Ovary (tissue), 9 donors: ENCODE data around the gene UIMC1. TPM values are rescaled to one million over a fixed set of nuclear protein-coding genes. Genes with fewer than 3 reads are reported as not detected.

Source experiments
- DNase-seq, 5 donors: peaks; one replicate each; pipeline ENCODE4 v3.0.0-alpha.2; 2019 to 2020
- H3K27ac ChIP-seq, 2 donors: fragments of 200-600 bp; one replicate each; pipeline versions ENCODE4 v1.5.1 to v1.8.0; 2019 to 2022
- H3K27me3 ChIP-seq: fragments of 200-600 bp; one replicate; pipeline ENCODE4 v1.8.0; 2022
- H3K36me3 ChIP-seq: fragments of 200-600 bp; sonication (generic); one replicate; pipeline ENCODE4 v1.5.1; 2019
- H3K4me1 ChIP-seq: one replicate; pipeline ENCODE4 v1.8.1; 2013; ENCODE audit warnings: mild to moderate bottlenecking, moderate library complexity; ENCODE audit not compliant: insufficient read depth
- H3K4me3 ChIP-seq: fragments of 200-600 bp; sonication (generic); one replicate; pipeline ENCODE4 v1.5.1; 2017
- H3K9me3 ChIP-seq, 2 donors: fragments of 200-600 bp in 1 of 2; sonication (generic) in 1 of 2; one replicate each; pipeline versions ENCODE4 v1.5.1 to v1.8.1; 2013 to 2019; ENCODE audit warnings: mild to moderate bottlenecking in 1 of 2, moderate library complexity in 1 of 2
- EP300 ChIP-seq: sonication (generic); formaldehyde crosslinking; IDR thresholded peaks from one replicate; pipeline ENCODE4 v1.6.1; 2017; ENCODE audit warnings: antibody characterized with exemption
- POLR2A ChIP-seq: fragments of 450-650 bp; IDR thresholded peaks from one replicate; pipeline ENCODE4 v1.6.1; 2017; ENCODE audit warnings: antibody characterized with exemption, mild to moderate bottlenecking, moderate library complexity
- WGBS, 3 donors: extraction: QIAGEN DNeasy Blood & Tissue Kit in 1 of 3; methylation state at CpG; one replicate each; pipeline versions ENCODE4 v1.1.5 to v1.1.7; 2013 to 2017; 5-methylcytosine and 5-hydroxymethylcytosine counted together
- intact Hi-C, 4 donors: fragments of 100-400 bp; cut with DNase I; formaldehyde crosslinking; loops; one replicate each; pipeline versions ENCODE4 v1.11.0 to v1.15.1; 2022 to 2023
- polyA plus RNA-seq, 2 donors: library from polyadenylated mRNA; stranded (reverse); fragments of 200-250 nt in 1 of 2; fragments of 350-450 nt in 1 of 2; fragmentation: Illumina TruSeq in 1 of 2; extraction: RNeasy Lipid Tissue Mini Kit (QIAGEN cat#74804) in 1 of 2; gene quantifications; one replicate each; pipeline ENCODE4 v1.2.3, GENCODE V29; 2013 to 2014
- total RNA-seq, 7 donors: library from RNA; depleted of rRNA in 2 of 7; stranded (reverse); fragments of >200 nt in 2 of 7; fragmentation: NEBNext Ultra II Directional in 3 of 7; extraction: Animal tissue kit (Norgen Biotek cat#: 25700) in 3 of 7; gene quantifications; one replicate each; pipeline versions ENCODE4 v1.1.0 to v1.2.4, GENCODE V29; 2016 to 2023
- TF ChIP-seq, protein P1 (sequence below), 3 donors: fragments of 450-650 bp in 2 of 3; fragments of 200-600 bp in 1 of 3; IDR thresholded peaks; one replicate each; pipeline versions ENCODE4 v1.5.1 to v1.8.0; 2016 to 2022; ENCODE audit warnings: antibody characterized with exemption in 3 of 3, mild to moderate bottlenecking in 1 of 3
- donor health status: DM: no; HTN: no; CAD: no; lungs with moderate emphysema.
- donor health status: DM: no; HTN: no; CAD: no.
- donor health status: Bipolar disorder and iron deficiency.
- donor health status: DM: yes; HTN: yes; CAD: no.
- donor health status: DM: no; HTN: no; CAD: no.
- donor health status: DM: yes; HTN: yes; CAD: no.

The UIMC1 gene
- total and polyA plus RNA-seq, 9 donors: 34.9 to 80.2 (median 49.5) TPM

DNA sequence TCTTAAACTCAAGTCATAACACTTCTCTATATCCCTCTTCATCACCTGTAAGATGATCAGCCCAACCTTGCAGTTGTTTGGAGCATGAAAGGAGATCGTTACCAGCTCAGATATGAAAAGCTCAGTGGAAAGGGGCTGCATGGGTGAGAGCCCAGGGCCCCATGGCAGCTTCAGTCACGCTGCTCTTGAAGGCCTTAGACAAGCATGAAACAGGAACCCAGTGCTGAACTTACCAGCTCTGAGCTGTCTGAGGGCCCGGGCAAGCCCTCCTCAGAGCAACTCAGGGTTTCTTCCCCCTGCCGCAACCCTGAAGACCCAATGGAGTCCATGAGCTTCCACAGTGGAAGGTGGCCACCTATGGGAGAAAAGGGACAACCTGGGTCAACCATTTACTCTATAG, 110.7 kb downstream of the UIMC1 start:
- Histone ChIP-seq H3K27me3 (no peaks in the 10 kb centered on the region), H3K4me1 (no peaks in the 10 kb centered on the region), H3K36me3 (no peaks in the 10 kb centered on the region), H3K9me3 (no peaks in the 10 kb centered on the region), H3K4me3 (no peak overlapping the region), H3K27ac (no peak overlapping the region)
- DNase-seq: no peak
- intact Hi-C loops: no loop called here
- 81 to 86% (median 84%) methylated on average over 4 of the region's 4 CpGs for WGBS, 3 donors
- TF ChIP-seq, protein P1, sequence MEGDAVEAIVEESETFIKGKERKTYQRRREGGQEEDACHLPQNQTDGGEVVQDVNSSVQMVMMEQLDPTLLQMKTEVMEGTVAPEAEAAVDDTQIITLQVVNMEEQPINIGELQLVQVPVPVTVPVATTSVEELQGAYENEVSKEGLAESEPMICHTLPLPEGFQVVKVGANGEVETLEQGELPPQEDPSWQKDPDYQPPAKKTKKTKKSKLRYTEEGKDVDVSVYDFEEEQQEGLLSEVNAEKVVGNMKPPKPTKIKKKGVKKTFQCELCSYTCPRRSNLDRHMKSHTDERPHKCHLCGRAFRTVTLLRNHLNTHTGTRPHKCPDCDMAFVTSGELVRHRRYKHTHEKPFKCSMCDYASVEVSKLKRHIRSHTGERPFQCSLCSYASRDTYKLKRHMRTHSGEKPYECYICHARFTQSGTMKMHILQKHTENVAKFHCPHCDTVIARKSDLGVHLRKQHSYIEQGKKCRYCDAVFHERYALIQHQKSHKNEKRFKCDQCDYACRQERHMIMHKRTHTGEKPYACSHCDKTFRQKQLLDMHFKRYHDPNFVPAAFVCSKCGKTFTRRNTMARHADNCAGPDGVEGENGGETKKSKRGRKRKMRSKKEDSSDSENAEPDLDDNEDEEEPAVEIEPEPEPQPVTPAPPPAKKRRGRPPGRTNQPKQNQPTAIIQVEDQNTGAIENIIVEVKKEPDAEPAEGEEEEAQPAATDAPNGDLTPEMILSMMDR (IDR thresholded peaks at IDR 0.05): no peak
- TF ChIP-seq EP300: no peak
- no peak for TF ChIP-seq POLR2A

DNA sequence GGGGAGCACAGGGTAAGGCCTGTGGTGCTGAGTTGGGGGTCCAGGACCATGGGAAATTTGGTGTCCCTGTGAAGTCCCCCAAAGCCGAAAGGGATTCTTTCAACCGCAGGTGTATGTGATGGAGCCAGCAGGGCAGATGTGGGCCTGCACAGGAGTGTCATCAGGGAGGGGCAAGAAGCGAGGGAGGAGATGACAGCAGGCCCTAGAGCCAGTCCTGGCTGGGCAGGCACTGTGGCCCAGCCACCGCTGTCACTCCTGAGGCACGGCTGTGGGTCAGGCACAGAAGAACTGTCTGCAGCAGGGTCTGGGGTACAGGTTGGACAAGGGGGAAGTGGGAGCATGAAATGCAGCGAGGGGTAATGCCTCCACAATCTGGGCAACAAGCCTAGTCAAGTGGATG, 112.3 kb downstream of the UIMC1 start:
- Histone ChIP-seq H3K36me3 (no peaks in the 10 kb centered on the region), H3K9me3 (no peaks in the 10 kb centered on the region), H3K27ac (no peak overlapping the region), H3K27me3 (no peaks in the 10 kb centered on the region), H3K4me3 (no peak overlapping the region), H3K4me1 (no peaks in the 10 kb centered on the region)
- DNase-seq: no peak
- 87 to 90% (median 89%) methylated on average over 6 of the region's 6 CpGs for WGBS, 3 donors
- TF ChIP-seq, protein P1 (IDR thresholded peaks at IDR 0.05): no peak
- TF ChIP-seq EP300 (no peak), POLR2A (no peak)
- intact Hi-C loops: no loop called here

DNA sequence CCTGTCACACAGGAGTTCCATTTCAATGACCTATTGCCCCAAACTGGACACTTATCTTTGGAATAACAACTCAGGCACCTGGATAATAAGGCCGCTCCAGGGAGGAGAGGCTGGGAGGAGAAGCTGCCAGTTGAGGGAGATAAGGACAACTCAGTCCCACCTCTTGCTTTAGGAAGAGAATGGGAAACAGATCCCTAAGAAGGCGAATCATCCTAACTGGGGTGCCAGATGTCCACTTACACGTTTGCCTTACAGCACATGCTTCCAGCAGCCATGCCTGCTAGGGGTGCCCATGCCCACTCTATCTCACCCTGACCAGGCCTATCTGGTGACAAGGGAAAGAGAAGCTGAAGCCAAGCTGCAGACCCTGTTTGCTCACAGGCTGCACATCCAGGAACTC, 113.9 kb downstream of the UIMC1 start:
- no peak for DNase-seq
- intact Hi-C loops: no loop called here
- no peak overlapping the region for H3K4me3 ChIP-seq
- 32 to 41% (median 36%) methylated on average over 3 of the region's 3 CpGs for WGBS, 3 donors
- H3K27me3 ChIP-seq: no peaks in the 10 kb centered on the region
- TF ChIP-seq, protein P1 (IDR thresholded peaks at IDR 0.05): no peak
- TF ChIP-seq POLR2A (no peak), EP300 (no peak)
- H3K9me3 ChIP-seq: no peaks in the 10 kb centered on the region
- no peaks in the 10 kb centered on the region for H3K36me3 ChIP-seq
- H3K4me1 ChIP-seq: no peaks in the 10 kb centered on the region
- H3K27ac ChIP-seq: no peak overlapping the region

DNA sequence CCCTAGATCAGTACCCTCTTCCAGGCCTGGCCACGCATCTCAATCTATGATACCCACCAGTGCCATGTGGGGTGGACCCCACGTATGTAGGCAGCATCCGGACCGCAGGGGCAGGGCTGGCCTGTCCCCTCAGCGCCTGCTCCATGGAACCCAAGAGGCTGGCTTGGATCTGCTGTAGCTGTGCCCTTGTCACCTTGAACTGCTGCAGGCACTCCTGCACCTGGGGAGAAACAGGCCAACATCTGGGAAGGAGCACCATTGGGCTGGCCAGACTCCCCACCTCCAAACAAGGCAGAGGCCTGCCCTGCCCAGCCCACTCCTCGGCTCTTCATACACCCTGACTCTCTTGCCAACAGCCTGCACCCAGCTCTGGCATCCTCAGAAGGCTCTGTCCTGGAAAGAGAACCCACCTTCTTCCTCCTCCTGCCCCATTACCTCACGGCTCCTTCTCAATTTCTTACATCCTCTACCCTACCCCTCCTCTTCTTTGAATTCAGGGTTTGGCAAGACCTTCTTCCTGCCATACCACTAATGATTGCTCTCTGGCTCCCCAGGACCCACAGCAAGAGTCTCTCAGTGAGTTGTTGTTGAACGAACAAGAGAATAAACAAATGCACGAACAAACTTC, 115.1 kb downstream of the UIMC1 start:
- no peak overlapping the region for H3K4me3 ChIP-seq
- no peak for DNase-seq
- no peak overlapping the region for H3K27ac ChIP-seq
- no peaks in the 10 kb centered on the region for H3K27me3 ChIP-seq
- H3K4me1 ChIP-seq: no peaks in the 10 kb centered on the region
- 76 to 78% (median 77%) methylated on average over 9 of the region's 9 CpGs for WGBS, 3 donors
- intact Hi-C loops: no loop called here
- TF ChIP-seq EP300 (no peak), POLR2A (no peak)
- TF ChIP-seq, protein P1 (IDR thresholded peaks at IDR 0.05): no peak
- no peaks in the 10 kb centered on the region for H3K36me3 ChIP-seq
- H3K9me3 ChIP-seq: no peaks in the 10 kb centered on the region
